Prostate gland (tissue), 1 donor: ENCODE measurements around the gene ZNF221.

Experiments
- POLR2A ChIP-seq: fragments of 450-650 bp; IDR thresholded peaks from one replicate; pipeline ENCODE4 v1.6.1; 2016; ENCODE audit warnings: antibody characterized with exemption, mild to moderate bottlenecking
- POLR2AphosphoS5 ChIP-seq: sonication (generic); formaldehyde crosslinking; IDR thresholded peaks from one replicate; pipeline ENCODE4 v1.6.1; 2017; ENCODE audit warnings: antibody characterized with exemption

DNA sequence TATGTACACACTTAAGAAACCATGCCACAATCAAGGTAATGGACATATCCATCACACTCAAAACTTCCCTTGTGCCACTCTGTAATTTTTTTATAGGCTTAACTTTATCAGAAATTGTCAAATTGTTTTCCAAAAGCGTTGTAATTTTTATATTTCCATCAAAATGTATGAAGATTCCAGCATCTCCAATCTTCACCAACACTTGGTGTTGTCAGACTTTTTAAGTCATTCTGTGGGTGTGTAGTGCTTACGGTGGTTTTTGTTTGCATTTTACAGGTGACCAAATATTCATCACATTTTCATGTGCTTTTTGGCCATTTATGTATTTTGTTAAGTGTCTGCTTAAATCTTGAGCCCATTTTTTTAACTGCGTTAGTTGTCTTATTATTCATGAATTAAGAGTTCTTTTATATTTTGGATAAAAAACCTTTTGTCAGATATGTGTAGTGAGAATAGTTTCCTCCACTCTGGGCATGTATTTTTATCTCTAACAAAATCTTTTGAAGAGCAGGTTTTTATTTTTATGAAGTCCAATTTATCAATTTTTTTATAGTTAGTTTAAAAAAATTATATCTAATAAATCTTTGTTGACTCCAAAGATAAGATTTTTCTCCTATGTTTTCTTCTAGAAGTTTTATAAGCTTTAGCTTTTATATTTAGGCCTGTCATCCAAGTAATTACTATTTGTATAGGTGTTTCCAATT, 11.3 kb upstream of the ZNF221 start:
- TF ChIP-seq POLR2AphosphoS5 (no peak), POLR2A (no peak)
